Breast epithelium (tissue), 4 donors: ENCODE data around the gene GBP7. TPM values are rescaled to one million over a fixed set of nuclear protein-coding genes. Genes with fewer than 3 reads are reported as not detected.

ENCODE experiments used
- DNase-seq, 2 donors: peaks; one replicate each; pipeline ENCODE4 v3.0.0-alpha.2; 2019; ENCODE audit warnings: low spot score in 2 of 2
- H3K27ac ChIP-seq, 2 donors: fragments of 200-600 bp; sonication (generic) in 1 of 2; one replicate each; pipeline ENCODE4 v1.5.1; 2016 to 2019; ENCODE audit warnings: mild to moderate bottlenecking in 1 of 2
- H3K27me3 ChIP-seq, 2 donors: fragments of 200-600 bp; sonication (generic) in 1 of 2; one replicate each; pipeline versions ENCODE4 v1.5.1 to v1.6.0; 2017 to 2019; ENCODE audit warnings: control low read depth in 1 of 2, mild to moderate bottlenecking in 1 of 2
- H3K36me3 ChIP-seq: fragments of 200-600 bp; one replicate; pipeline ENCODE4 v1.5.1; 2019
- H3K4me1 ChIP-seq, 2 donors: fragments of 200-600 bp; sonication (generic); one replicate each; pipeline ENCODE4 v1.5.1; 2016 to 2019; ENCODE audit warnings: control low read depth in 1 of 2
- H3K4me3 ChIP-seq, 3 donors: fragments of 200-600 bp; sonication (generic); 1 replicate in 2 of 3; 2 replicates in 1 of 3; pipeline ENCODE4 v1.5.1; 2016 to 2019; ENCODE audit warnings: mild to moderate bottlenecking in 3 of 3, moderate library complexity in 2 of 3
- H3K9me3 ChIP-seq, 2 donors: fragments of 200-600 bp; sonication (generic) in 1 of 2; one replicate each; pipeline ENCODE4 v1.5.1; 2016 to 2019; ENCODE audit warnings: control low read depth in 1 of 2
- POLR2A ChIP-seq: fragments of 450-650 bp; IDR thresholded peaks from one replicate; pipeline ENCODE4 v1.6.1; 2016; ENCODE audit warnings: antibody characterized with exemption, mild to moderate bottlenecking, moderate library complexity
- POLR2AphosphoS5 ChIP-seq, 3 donors: sonication (generic); formaldehyde crosslinking; IDR thresholded peaks; one replicate each; pipeline ENCODE4 v1.6.1; 2017; ENCODE audit warnings: antibody characterized with exemption in 3 of 3
- intact Hi-C: fragments of 100-400 bp; cut with DNase I; formaldehyde crosslinking; loops from one replicate; pipeline ENCODE4 v1.15.1; 2023; ENCODE audit warnings: low total_unique reads
- total RNA-seq, 3 donors: library from RNA; depleted of rRNA; stranded (reverse); fragments of >200 nt; gene quantifications; one replicate each; pipeline ENCODE4 v1.1.0, GENCODE V29; 2016
- TF ChIP-seq, protein P1 (sequence below), 3 donors: fragments of 450-650 bp; IDR thresholded peaks; one replicate each; pipeline ENCODE4 v1.5.1; 2016 to 2017; ENCODE audit warnings: antibody characterized with exemption in 3 of 3, mild to moderate bottlenecking in 3 of 3, moderate library complexity in 3 of 3

Gene GBP7
- total RNA-seq, 3 donors from 2014 or later = not detected

DNA sequence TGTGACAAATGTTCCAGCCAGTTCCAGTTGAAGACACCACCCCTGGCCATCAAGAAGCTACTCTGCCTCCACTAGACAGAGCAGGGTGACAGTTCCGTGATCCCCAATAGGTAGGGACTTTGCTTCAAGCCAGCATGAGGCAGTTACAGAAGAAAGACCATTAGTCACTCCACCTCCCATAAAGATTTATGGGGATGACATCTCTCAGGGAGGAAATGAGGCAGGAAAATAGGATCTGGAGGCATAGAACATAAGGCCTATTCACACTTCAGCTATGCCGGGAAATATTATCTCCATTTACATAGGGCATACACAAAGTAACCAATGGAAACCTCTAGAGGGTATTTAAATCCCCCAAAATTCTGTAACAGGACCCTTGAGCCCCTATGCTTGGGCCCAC is 3.5 kb upstream of the GBP7 start:
- DNase-seq = no peak
- no peaks in the 10 kb centered on the region for H3K4me1 ChIP-seq
- no peaks in the 10 kb centered on the region for H3K9me3 ChIP-seq
- no peak overlapping the region for H3K4me3 ChIP-seq
- TF ChIP-seq, protein P1, sequence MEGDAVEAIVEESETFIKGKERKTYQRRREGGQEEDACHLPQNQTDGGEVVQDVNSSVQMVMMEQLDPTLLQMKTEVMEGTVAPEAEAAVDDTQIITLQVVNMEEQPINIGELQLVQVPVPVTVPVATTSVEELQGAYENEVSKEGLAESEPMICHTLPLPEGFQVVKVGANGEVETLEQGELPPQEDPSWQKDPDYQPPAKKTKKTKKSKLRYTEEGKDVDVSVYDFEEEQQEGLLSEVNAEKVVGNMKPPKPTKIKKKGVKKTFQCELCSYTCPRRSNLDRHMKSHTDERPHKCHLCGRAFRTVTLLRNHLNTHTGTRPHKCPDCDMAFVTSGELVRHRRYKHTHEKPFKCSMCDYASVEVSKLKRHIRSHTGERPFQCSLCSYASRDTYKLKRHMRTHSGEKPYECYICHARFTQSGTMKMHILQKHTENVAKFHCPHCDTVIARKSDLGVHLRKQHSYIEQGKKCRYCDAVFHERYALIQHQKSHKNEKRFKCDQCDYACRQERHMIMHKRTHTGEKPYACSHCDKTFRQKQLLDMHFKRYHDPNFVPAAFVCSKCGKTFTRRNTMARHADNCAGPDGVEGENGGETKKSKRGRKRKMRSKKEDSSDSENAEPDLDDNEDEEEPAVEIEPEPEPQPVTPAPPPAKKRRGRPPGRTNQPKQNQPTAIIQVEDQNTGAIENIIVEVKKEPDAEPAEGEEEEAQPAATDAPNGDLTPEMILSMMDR (IDR thresholded peaks at IDR 0.05) = no peak
- TF ChIP-seq POLR2A = no peak
- no peak for TF ChIP-seq POLR2AphosphoS5 (IDR thresholded peaks at IDR 0.05)
- no peak overlapping the region for H3K27ac ChIP-seq
- H3K36me3 ChIP-seq = no peaks in the 10 kb centered on the region
- H3K27me3 ChIP-seq = no peaks in the 10 kb centered on the region
- intact Hi-C loops = no loop called here

DNA sequence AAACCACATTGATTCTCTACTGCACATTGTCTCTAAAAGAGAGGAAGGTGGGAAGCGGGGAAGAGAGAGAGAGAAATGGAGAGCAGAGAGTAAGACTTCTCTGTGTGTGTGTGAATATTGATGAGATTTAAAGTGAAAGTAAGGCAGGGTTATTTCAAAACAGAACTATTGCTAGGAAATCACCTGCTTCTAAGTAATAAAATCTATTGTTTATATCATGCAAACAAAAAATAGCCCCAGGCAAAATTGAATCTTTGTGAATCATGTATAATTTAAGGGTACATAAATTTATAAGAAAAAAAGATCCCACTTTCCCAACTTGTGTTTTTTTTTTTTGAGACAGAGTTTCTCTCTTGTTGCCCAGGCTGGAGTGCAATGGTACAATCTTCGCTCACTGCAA is 1.2 kb upstream of the GBP7 start:
- Histone ChIP-seq H3K4me1 (no peaks in the 10 kb centered on the region), H3K9me3 (no peaks in the 10 kb centered on the region), H3K36me3 (no peaks in the 10 kb centered on the region), H3K4me3 (no peak overlapping the region), H3K27ac (no peak overlapping the region), H3K27me3 (no peaks in the 10 kb centered on the region)
- intact Hi-C loops = no loop called here
- TF ChIP-seq POLR2A = no peak
- TF ChIP-seq, protein P1 (IDR thresholded peaks at IDR 0.05) = no peak
- no peak for TF ChIP-seq POLR2AphosphoS5 (IDR thresholded peaks at IDR 0.05)
- DNase-seq = no peak

DNA sequence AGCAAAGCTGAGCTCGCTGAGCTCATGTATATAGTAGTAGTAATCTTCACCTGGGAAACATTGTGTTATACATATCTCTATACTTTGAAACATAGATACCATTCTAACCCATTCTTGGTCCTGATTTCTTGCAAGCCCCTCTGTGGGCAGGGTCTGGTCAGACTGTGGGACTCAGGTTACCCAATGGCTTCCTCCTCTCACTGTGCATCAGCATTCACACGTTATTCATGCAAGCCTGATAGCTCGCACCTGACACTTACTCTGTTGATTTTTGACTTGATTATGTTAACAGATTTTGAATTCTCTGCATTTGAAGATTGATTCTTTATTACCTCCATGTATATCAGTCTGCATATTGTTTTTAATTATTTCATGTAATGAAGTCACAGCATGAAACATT is 1.3 kb downstream of the GBP7 start:
- Histone ChIP-seq H3K27ac (no peak overlapping the region), H3K36me3 (no peaks in the 10 kb centered on the region), H3K27me3 (no peaks in the 10 kb centered on the region), H3K9me3 (no peaks in the 10 kb centered on the region), H3K4me1 (no peaks in the 10 kb centered on the region), H3K4me3 (no peak overlapping the region)
- intact Hi-C loops = no loop called here
- TF ChIP-seq POLR2A = no peak
- DNase-seq = no peak

DNA sequence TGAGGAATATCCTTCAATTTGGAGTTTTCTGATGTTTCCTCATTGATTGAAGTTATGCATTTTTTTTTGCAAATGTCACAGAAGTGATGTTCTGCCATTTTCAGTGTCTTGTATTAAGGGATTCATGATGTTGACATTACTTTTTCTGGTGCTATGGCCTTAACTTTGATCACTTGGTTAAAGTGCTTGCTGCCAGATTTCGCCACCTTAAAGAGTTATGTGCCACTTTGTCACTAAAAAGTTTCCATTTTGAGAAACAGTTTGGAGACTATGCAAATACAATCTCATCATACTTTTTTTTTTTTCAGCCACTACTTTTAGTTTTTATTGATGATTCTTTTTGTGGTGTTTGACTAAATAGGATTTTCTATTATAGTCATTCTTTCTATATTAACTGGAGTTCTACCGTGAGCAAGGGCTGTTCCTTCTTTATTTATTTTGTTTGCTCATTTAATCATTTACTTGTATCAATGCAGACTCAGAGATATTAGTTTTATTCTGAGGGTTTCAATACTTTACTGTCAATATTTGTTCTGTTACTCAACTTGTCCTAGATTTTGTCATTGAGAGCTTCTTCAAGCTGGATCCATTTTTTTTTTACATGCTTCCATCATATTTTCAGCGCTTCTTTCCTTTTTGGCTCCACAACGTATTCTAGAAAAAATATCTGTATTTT is 3.2 kb downstream of the GBP7 start:
- intact Hi-C loops = no loop called here
- Histone ChIP-seq H3K27me3 (no peaks in the 10 kb centered on the region), H3K4me3 (no peak overlapping the region), H3K27ac (no peak overlapping the region), H3K4me1 (no peaks in the 10 kb centered on the region), H3K36me3 (no peaks in the 10 kb centered on the region), H3K9me3 (no peaks in the 10 kb centered on the region)
- TF ChIP-seq POLR2AphosphoS5 (IDR thresholded peaks at IDR 0.05) (no peak), POLR2A (no peak)
- TF ChIP-seq, protein P1 (IDR thresholded peaks at IDR 0.05) = no peak
- DNase-seq = no peak

DNA sequence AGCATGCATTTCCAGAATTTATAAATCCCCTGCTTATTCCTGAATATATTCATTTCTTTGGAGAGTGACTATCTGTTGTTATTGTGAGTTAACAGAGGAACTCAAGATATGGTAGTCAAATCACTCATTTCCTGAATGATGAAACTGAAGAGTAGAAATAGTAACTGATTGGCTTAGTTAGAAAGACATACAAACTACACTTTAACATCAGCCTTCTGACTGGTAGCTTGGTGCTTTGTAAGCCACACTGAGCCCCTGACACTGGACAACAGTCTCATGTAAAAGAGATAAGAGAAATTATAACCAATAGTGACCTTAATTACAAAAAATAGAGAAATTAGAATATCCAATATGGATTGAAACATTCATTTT is 4.8 kb downstream of the GBP7 start:
- no peaks in the 10 kb centered on the region for H3K4me1 ChIP-seq
- H3K27me3 ChIP-seq = no peaks in the 10 kb centered on the region
- H3K4me3 ChIP-seq = no peak overlapping the region
- H3K36me3 ChIP-seq = no peaks in the 10 kb centered on the region
- TF ChIP-seq, protein P1 (IDR thresholded peaks at IDR 0.05) = no peak
- TF ChIP-seq POLR2A (no peak), POLR2AphosphoS5 (IDR thresholded peaks at IDR 0.05) (no peak)
- H3K9me3 ChIP-seq = no peaks in the 10 kb centered on the region
- no peak for DNase-seq
- H3K27ac ChIP-seq = no peak overlapping the region
- intact Hi-C loops = no loop called here
